ENCODE results near the gene WASHC4.

Gene WASHC4

DNA sequence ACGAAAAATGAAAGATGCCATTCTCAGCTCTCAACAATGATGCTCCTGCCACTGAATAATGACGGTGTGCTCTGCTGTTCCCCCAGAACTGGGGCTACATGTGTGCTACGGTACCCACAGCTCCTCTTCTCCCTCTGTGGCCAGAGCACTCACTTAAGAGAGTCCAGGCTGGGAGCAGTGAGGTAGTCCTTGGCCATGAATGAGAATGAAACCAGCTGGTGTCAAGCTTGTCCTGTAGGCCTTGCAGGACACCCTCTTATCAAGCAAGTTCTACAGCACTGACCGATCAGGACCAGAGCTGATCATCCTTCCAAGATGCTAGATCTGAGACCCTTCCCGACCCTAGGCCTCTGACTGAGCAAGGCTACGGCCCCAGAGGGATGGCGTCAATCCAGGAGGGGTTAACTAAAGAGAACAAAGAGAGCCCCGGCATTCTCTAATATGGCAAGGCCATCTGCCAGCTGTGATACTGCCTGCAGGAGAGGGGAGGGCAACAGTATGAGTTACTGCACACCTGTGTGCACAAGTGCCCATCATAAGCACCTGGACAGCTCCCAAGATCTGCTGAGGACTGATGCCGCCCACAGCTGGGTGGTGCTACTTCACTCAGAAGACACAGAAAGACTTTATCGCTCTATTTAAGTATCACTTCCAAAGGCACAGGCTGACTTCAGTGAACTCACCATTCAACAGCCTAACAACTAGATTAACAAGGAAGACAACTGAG, 98.0 kb downstream of the WASHC4 start:
- no peak for DNase-seq

GRCh38 chr12:105206686-105207374, 99.3 kb downstream of the WASHC4 start:
- Histone ChIP-seq H2AFZ (ENCODE audit: low read depth, low read length) (no peak overlapping the region), H3K27ac (ENCODE audit: low read length) (no peak overlapping the region), H3K79me2 (ENCODE audit: insufficient read depth, low read length) (no peaks in the 10 kb centered on the region), H3K36me3 (ENCODE audit: insufficient read depth, low read length) (peaks cover 41% of the 10 kb centered on the region), H3K27me3 (ENCODE audit: insufficient read depth, low read length, poor library complexity) (no peaks in the 10 kb centered on the region), H4K20me1 (ENCODE audit: insufficient read depth, low read length) (no peaks in the 10 kb centered on the region), H3K9ac (ENCODE audit: low read depth, low read length) (no peak overlapping the region), H3K9me3 (ENCODE audit: insufficient read depth, low read length, severe bottlenecking) (no peaks in the 10 kb centered on the region), H3K4me3 (ENCODE audit: low read depth in 1 of 2, low read length in 2 of 2) (no peak overlapping the region), H3K4me2 (ENCODE audit: insufficient read depth, low read length) (no peak overlapping the region), H3K4me1 (ENCODE audit: insufficient read depth, low read length) (no peaks in the 10 kb centered on the region)
- DNase-seq (no peak), ATAC-seq (ENCODE audit: insufficient read depth, low read depth) (no peak)
- no peak for TF ChIP-seq EZH2 (IDR thresholded peaks at IDR 0.05; ENCODE audit: borderline replicate concordance, low read depth, low read length, severe bottlenecking)
- no peak for TF ChIP-seq CTCF (IDR thresholded peaks at IDR 0.05; ENCODE audit: borderline replicate concordance, extremely low read depth, low read length, poor library complexity, severe bottlenecking)

More for the DNA sequence above, 98.0 kb downstream of the WASHC4 start:
- no peak for ATAC-seq (ENCODE audit: insufficient read depth, low read depth)
- no peaks in the 10 kb centered on the region for H4K20me1 ChIP-seq (ENCODE audit: insufficient read depth, low read length)
- peaks cover 35% of the 10 kb centered on the region for H3K36me3 ChIP-seq (ENCODE audit: insufficient read depth, low read length)
- H3K27ac ChIP-seq (ENCODE audit: low read length), result no peak overlapping the region
- no peak overlapping the region for H3K4me3 ChIP-seq (ENCODE audit: low read depth in 1 of 2, low read length in 2 of 2)
- no peak overlapping the region for H3K9ac ChIP-seq (ENCODE audit: low read depth, low read length)
- H3K79me2 ChIP-seq (ENCODE audit: insufficient read depth, low read length), result no peaks in the 10 kb centered on the region
- no peak overlapping the region for H2AFZ ChIP-seq (ENCODE audit: low read depth, low read length)
- no peaks in the 10 kb centered on the region for H3K4me1 ChIP-seq (ENCODE audit: insufficient read depth, low read length)
- H3K9me3 ChIP-seq (ENCODE audit: insufficient read depth, low read length, severe bottlenecking), result no peaks in the 10 kb centered on the region
- no peaks in the 10 kb centered on the region for H3K27me3 ChIP-seq (ENCODE audit: insufficient read depth, low read length, poor library complexity)
- TF ChIP-seq EZH2 (IDR thresholded peaks at IDR 0.05; ENCODE audit: borderline replicate concordance, low read depth, low read length, severe bottlenecking) (no peak), CTCF (IDR thresholded peaks at IDR 0.05; ENCODE audit: borderline replicate concordance, extremely low read depth, low read length, poor library complexity, severe bottlenecking) (no peak)
- H3K4me2 ChIP-seq (ENCODE audit: insufficient read depth, low read length), result no peak overlapping the region

DNA sequence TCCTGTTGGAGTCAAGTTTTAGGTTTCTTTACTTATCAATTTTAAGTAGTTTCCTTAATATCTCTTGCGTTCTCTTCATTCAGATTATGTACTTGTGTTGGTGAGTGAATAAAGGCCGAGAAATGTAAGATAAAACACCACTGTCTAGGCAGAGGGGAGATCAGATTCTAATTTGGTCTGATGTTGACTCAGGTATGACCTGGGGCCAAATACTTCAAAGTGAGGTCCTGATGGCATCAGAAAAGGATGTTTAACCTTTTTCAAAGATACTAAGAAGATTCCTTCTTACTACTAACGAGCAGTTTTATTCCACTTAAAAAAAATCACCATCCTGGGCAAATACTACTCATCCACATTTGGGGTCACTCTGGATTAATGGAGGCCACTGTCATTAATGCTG, 101.6 kb downstream of the WASHC4 start:
- no peak for DNase-seq
- H3K27me3 ChIP-seq (ENCODE audit: insufficient read depth, low read length, poor library complexity), result no peaks in the 10 kb centered on the region
- no peaks in the 10 kb centered on the region for H4K20me1 ChIP-seq (ENCODE audit: insufficient read depth, low read length)
- H3K4me2 ChIP-seq (ENCODE audit: insufficient read depth, low read length), result no peak overlapping the region
- H3K79me2 ChIP-seq (ENCODE audit: insufficient read depth, low read length), result no peaks in the 10 kb centered on the region
- no peak overlapping the region for H3K4me3 ChIP-seq (ENCODE audit: low read depth in 1 of 2, low read length in 2 of 2)
- no peak overlapping the region for H3K27ac ChIP-seq (ENCODE audit: low read length)
- peaks cover 37% of the 10 kb centered on the region for H3K36me3 ChIP-seq (ENCODE audit: insufficient read depth, low read length)
- H2AFZ ChIP-seq (ENCODE audit: low read depth, low read length), result no peak overlapping the region
- TF ChIP-seq CTCF (IDR thresholded peaks at IDR 0.05; ENCODE audit: borderline replicate concordance, extremely low read depth, low read length, poor library complexity, severe bottlenecking), result no peak
- TF ChIP-seq EZH2 (IDR thresholded peaks at IDR 0.05; ENCODE audit: borderline replicate concordance, low read depth, low read length, severe bottlenecking), result no peak
- no peak overlapping the region for H3K9ac ChIP-seq (ENCODE audit: low read depth, low read length)
- ATAC-seq (ENCODE audit: insufficient read depth, low read depth), result no peak
- H3K4me1 ChIP-seq (ENCODE audit: insufficient read depth, low read length), result no peaks in the 10 kb centered on the region
- no peaks in the 10 kb centered on the region for H3K9me3 ChIP-seq (ENCODE audit: insufficient read depth, low read length, severe bottlenecking)
